ENCODE results near the gene TCF7L2.

GRCh38 chr10:113167702-113168101 lies 217.7 kb downstream of the TCF7L2 start:
- peak; percentile 85 for TF ChIP-seq GATA2 (IDR thresholded peaks at IDR 0.05; ENCODE audit: low read depth, low read length)
- TF ChIP-seq GATA3 (IDR thresholded peaks at IDR 0.05; ENCODE audit: low read depth, low read length) = peak; percentile 86

Data from SH-SY5Y (cell line).